HG02840 (cell line): ENCODE data around the gene CNBP.

Source experiments
- ATAC-seq: cut with Tn5 transposase; IDR thresholded peaks from one replicate; pipeline ENCODE4 v1.9.1; 2021; ENCODE audit warnings: mild to moderate bottlenecking, moderate library complexity, moderate number of reproducible peaks; ENCODE audit not compliant: unreplicated experiment, low FRiP score

The CNBP gene

DNA sequence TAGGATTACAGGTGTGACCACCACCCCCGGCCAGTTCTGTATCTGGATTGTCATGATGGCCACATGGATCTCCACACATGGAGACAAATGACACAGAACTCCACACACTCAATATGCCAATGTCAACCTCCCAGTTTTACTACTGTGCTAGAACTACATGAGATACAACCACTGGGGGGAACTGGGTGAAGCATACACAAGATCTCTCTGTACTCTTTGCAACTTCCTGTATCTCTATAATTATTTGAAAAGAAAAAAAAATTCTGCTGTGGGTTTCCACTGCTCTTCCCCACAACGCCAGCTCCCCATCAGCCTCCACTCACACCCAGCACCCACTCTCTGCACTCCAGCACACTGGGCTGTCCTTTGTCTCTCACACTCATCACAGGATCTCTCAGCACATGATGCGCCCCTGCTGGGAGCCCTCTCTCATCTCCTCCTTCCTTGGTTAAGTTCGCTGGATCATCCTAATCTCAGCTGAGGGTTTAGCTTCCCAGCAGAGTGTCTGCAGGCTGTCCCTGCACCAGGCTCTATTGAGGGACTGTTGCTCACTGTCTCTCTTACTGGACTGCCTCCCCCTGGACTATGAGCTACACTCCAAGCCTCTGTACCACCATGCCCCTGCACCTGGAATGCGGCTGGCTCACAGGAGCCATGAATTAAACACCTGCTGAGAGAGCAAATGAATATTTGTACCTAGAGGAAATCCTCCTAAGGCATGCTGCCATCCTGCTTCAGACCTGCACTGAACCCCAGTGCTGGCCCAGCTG is 51.4 kb downstream of the CNBP start:
- no peak for ATAC-seq

- no peak for ATAC-seq
Observed at GRCh38 chr3:129131465-129132088, 52.1 kb downstream of the CNBP start.

GRCh38 chr3:129130291-129130813 is 53.3 kb downstream of the CNBP start:
- no peak for ATAC-seq

- no peak for ATAC-seq
Observed at GRCh38 chr3:129128357-129129155, 55.1 kb downstream of the CNBP start.

DNA sequence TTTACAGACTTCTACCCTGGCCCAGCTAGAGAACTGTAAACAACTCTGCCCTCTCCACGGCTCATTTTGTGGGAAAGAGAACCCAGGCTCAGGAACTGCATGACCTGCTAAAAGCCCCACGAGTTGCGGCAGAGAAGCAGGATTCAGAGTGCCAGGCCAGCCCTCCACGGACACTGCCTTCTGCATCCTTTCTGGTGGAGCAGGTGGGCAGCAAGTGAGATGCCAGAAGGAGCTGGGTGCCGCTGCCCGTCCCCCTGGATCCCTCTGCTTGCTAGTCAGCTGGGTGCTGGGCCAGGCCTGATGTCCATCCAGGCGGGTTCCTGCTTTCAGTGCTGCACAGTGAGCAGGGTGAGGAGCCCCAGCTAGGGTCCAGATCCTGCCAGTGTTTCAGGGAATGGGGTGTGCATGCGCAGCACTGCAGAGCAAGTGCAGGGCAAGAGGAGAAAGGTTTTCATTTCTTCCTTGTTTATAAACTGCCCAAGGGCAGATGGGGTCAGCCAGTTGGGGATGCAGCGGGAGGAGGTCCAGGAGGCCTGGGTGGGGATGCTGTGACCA is 56.9 kb downstream of the CNBP start:
- ATAC-seq: no peak

DNA sequence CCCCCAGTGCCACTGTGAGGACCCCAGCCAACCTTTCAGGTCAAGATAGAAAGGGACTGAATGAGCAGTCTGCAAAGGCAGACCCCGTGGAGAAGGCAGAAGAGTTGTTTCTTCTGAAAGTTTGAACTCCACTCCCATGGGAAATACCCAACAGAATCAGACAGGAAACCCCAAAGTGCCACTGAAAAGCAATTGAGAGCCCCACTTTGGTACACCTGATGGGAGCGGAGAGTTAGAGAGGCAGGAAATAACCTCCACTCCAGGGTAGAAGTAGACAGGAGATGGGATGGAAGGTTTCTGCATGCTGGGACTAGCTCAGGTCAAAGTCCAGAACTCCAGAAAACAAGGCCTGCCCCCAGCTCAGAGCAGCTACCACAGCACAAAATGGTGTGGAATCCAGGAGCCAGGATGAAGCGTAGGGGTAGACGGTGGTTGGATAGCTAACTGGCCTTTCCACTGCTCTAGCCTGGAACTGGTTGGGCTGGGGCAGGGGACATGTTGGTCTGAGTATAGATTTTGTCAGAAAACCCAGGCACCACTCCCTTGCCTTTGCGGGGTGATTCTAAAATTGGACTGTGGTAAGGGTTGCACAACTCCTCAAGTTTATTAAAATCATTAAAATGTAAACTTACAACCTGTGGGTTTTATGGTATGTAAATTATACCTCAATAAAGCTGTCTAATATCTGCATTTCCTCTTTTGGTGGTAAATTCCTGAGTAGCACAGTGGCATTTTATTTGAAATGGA is 60.2 kb downstream of the CNBP start:
- no peak for ATAC-seq

GRCh38 chr3:129122412-129123011 is 61.2 kb downstream of the CNBP start:
- ATAC-seq: no peak

DNA sequence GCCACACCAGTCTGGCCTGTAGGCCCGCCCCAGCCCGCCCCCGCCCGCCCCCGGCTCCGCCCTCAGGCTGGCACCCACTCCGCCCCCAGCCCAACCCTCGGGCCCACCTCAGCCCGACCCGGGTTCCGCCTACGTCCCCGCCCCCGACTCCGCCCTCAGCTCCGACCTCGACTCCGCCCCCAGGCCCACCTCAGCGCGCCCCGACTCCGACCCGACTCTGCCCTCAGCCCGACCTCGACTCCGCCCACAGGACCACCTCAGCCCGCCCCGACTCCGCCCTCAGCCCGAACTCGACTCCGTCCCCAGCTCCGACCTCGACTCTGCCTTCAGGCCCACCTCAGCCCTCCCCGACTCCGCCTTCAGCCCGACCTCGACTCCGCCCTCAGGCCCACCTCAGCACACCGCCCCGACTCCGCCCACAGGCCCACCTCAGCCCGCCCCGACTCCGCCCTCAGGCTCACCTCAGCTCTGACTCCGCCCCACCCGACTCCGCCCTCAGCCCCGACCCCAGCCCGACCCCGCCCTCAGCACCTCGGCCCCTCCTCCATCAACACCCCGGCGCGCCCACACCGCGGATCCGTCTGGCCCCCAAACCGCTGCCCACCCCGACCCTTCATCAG is 61.8 kb downstream of the CNBP start, which contains the start of gene RAB43:
TSS of gene RAB43 (minus strand) at position 13 of the 620 bp plus-strand sequence. CDS start 315 bp downstream, outside the sequence.
- peak; percentile 41 for ATAC-seq

- peak; percentile 36 for ATAC-seq
Observed at GRCh38 chr3:129121016-129121791, 62.5 kb downstream of the CNBP start.

DNA sequence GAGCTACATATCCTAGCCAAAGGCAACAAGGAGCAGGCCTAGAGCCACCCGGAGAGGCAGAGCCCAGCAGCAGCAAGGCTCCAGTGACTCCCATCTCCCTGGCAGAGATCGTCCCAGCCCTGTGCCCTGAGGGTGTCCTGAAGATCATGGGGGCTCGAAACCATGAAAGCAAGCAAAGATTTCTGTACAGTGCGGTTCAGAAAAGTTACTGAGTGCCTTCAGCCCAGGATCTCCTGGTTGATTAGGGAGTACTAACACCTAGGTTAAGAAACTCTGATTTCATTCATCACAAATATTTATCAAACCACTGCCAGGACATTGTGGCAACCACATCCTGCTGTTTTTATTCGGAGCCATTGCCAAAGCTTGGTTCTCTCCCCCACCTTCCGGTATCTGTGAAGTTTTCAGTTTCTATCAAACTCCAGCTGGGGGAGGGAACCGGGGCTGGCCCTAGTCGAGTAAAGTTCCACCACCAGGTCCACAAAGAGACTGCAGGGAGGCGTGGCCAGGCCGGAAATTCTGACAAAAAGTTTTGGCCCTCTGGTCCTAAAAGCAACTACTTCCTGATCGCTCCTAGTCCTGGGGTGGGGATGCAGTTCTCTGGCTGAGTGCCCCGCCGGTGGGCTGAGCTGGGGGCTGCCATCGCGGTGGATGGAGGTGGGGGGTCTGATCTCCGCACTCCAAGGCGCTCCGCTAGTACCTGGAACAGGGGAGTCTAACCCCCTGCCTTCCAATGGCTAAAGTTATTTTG is 63.3 kb downstream of the CNBP start:
- peak; percentile 57 for ATAC-seq

GRCh38 chr3:129119365-129120100 is 64.2 kb downstream of the CNBP start:
- no peak for ATAC-seq

DNA sequence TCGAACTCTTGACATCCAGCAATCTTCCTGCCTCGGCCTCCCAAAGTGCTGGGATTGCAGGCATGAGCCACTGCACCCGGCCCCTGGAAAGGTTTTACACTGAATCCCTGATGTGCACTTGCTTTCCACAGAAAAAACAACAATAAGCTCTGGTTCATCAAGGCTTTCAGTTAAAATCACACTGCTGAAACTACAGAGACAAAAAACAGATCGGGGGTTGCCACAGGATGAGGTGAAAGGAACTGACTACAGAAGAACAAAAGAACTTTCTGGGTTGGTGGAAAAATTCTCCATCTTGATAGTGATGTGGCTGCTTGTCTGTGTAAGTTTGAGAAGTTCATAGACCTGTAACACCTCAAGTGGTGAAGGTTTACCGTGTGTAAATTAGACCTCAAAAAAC is 65.0 kb downstream of the CNBP start:
- no peak for ATAC-seq
